ENCODE data around the gene FRAT1. TPM values are rescaled to one million over a fixed set of nuclear protein-coding genes. Genes with fewer than 3 reads are reported as not detected.

FRAT1 gene
- total and polyA plus RNA-seq, 7 donors, result 0.61 to 3.9 (median 2.0) TPM

DNA sequence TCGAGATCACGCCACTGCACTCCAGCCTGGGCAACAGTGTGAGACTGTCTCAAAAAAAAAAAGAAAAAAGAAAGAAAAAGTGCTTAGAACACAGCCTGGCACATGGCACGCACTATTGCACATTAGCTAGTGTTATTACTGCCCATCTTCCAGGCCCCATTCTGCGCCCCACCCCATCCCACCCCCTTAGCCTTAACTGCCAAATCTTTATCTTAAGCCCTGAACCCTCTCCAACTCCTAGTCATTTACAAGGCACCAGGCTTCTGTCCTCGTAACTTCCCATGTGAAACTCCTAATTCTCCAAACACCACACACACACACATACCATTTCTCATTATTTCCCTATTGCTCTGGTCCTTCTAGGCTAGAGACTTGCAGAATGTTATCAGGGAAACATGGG lies 10.7 kb downstream of the FRAT1 start:
- H3K27ac ChIP-seq, result peak overlapping the region; percentile 23
- ATAC-seq (no peak), DNase-seq (no peak)
- no peaks in the 10 kb centered on the region for H3K27me3 ChIP-seq (ENCODE audit: insufficient read depth in 3 of 3, low read length in 2 of 3)
- TF ChIP-seq, protein P1, sequence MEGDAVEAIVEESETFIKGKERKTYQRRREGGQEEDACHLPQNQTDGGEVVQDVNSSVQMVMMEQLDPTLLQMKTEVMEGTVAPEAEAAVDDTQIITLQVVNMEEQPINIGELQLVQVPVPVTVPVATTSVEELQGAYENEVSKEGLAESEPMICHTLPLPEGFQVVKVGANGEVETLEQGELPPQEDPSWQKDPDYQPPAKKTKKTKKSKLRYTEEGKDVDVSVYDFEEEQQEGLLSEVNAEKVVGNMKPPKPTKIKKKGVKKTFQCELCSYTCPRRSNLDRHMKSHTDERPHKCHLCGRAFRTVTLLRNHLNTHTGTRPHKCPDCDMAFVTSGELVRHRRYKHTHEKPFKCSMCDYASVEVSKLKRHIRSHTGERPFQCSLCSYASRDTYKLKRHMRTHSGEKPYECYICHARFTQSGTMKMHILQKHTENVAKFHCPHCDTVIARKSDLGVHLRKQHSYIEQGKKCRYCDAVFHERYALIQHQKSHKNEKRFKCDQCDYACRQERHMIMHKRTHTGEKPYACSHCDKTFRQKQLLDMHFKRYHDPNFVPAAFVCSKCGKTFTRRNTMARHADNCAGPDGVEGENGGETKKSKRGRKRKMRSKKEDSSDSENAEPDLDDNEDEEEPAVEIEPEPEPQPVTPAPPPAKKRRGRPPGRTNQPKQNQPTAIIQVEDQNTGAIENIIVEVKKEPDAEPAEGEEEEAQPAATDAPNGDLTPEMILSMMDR (IDR thresholded peaks at IDR 0.05), result no peak
- H3K4me1 ChIP-seq, result peaks cover 16% of the 10 kb centered on the region
- no peak overlapping the region for H3K4me3 ChIP-seq
- peaks cover 3 to 9% of the 10 kb centered on the region in 2 donors for H3K36me3 ChIP-seq (ENCODE audit: insufficient read depth in 1 of 2, low read depth in 1 of 2)
- no peaks in the 10 kb centered on the region for H3K9me3 ChIP-seq
- intact Hi-C loops (cut with DNase I), result loop anchor here in 1 of 2 donors (5.0 kb wide), 1 partner anchor 37 kb away; the partner anchor contains the start of gene ARHGAP19
- WGBS, 3 donors, result 93 to 99% (median 97%) methylated on average over 5 of the region's 5 CpGs

GRCh38 chr10:97331153-97331703 lies 12.2 kb downstream of the FRAT1 start:
- TF ChIP-seq, protein P1 (IDR thresholded peaks at IDR 0.05), result no peak
- Histone ChIP-seq H3K4me1 (peaks cover 16% of the 10 kb centered on the region), H3K9me3 (no peaks in the 10 kb centered on the region), H3K36me3 (ENCODE audit: insufficient read depth in 1 of 2, low read depth in 1 of 2) (peaks cover 3 to 9% of the 10 kb centered on the region in 2 donors), H3K4me3 (peak overlapping the region; percentile 83), H3K27me3 (ENCODE audit: insufficient read depth in 3 of 3, low read length in 2 of 3) (no peaks in the 10 kb centered on the region), H3K27ac (peak overlapping the region; percentile 98)
- no peak for DNase-seq
- intact Hi-C loops (cut with DNase I), result loop anchor here in 1 of 2 donors (5.0 kb wide), 1 partner anchor 39 kb away; the partner anchor contains the start of gene ARHGAP19
- no peak for ATAC-seq
- whole genome bisulfite sequencing, 3 donors, result 63 to 71% (median 65%) methylated on average over 6 of the region's 6 CpGs

GRCh38 chr10:97332591-97333350 lies 13.7 kb downstream of the FRAT1 start:
- peaks cover 3 to 9% of the 10 kb centered on the region in 2 donors for H3K36me3 ChIP-seq (ENCODE audit: insufficient read depth in 1 of 2, low read depth in 1 of 2)
- peak overlapping the region; percentile 98 for H3K27ac ChIP-seq
- H3K9me3 ChIP-seq, result no peaks in the 10 kb centered on the region
- ATAC-seq, result peak; percentile 35 to 61 (median 50)
- peaks cover 16% of the 10 kb centered on the region for H3K4me1 ChIP-seq
- DNase-seq, result peak; percentile 23 to 60
- H3K4me3 ChIP-seq, result peak overlapping the region; percentile 83
- intact Hi-C loops (cut with DNase I), result loop anchor here (2.0 to 5.0 kb wide), 2 partner anchors 40 to 54 kb away; partner anchors contain the start of gene ARHGAP19 (in 1 of the 2)
- TF ChIP-seq, protein P1 (IDR thresholded peaks at IDR 0.05), result peak; percentile 33
- H3K27me3 ChIP-seq (ENCODE audit: insufficient read depth in 3 of 3, low read length in 2 of 3), result no peaks in the 10 kb centered on the region
- 4 to 6% (median 4%) methylated on average over 18 of the region's 18 CpGs for WGBS, 3 donors

DNA sequence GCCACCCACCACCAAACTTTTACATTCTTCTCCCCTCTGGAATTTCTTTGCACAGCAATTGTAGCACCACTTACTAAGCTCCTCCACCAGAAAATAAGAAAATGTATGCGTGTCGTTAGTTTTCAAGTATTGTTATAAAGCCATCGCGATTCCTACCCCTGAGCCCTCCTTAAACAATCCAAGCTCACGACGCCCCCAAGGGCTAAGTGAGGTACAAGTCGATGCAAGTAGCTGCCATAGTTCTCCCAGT lies 14.2 kb downstream of the FRAT1 start:
- Histone ChIP-seq H3K36me3 (ENCODE audit: insufficient read depth in 1 of 2, low read depth in 1 of 2) (peaks cover 3 to 9% of the 10 kb centered on the region in 2 donors), H3K27me3 (ENCODE audit: insufficient read depth in 3 of 3, low read length in 2 of 3) (no peaks in the 10 kb centered on the region), H3K9me3 (no peaks in the 10 kb centered on the region), H3K4me3 (peak overlapping the region; percentile 83), H3K27ac (peak overlapping the region; percentile 98), H3K4me1 (peaks cover 16% of the 10 kb centered on the region)
- TF ChIP-seq, protein P1 (IDR thresholded peaks at IDR 0.05), result no peak
- ATAC-seq, result no peak
- 1 to 3% (median 3%) methylated on average over 7 of the region's 7 CpGs for WGBS, 3 donors
- intact Hi-C loops (cut with DNase I), result loop anchor here (2.0 to 5.0 kb wide), 2 partner anchors 41 to 54 kb away; partner anchors contain the start of gene ARHGAP19 (in 1 of the 2)
- no peak for DNase-seq

Measured in psoas muscle (tissue), 8 donors.